Epithelial cell of esophagus (primary cell): Measurements from ENCODE around the gene PIGK.

Experiments
- DNase-seq: peaks from one replicate; pipeline ENCODE4 v3.0.0; 2010; ENCODE audit warnings: low read depth
- H3K4me3 ChIP-seq: 2 replicates; pipeline ENCODE4 v1.5.1; 2011; ENCODE audit warnings: mild to moderate bottlenecking, low read length, control low read depth
- TF ChIP-seq, protein P1 (sequence below): IDR thresholded peaks from 2 replicates; pipeline ENCODE4 v1.5.1; 2011; ENCODE audit warnings: low read depth, mild to moderate bottlenecking, low read length, control low read depth, inconsistent platforms; ENCODE audit not compliant: insufficient read depth; ENCODE audit errors: missing control alignments

Gene PIGK

DNA sequence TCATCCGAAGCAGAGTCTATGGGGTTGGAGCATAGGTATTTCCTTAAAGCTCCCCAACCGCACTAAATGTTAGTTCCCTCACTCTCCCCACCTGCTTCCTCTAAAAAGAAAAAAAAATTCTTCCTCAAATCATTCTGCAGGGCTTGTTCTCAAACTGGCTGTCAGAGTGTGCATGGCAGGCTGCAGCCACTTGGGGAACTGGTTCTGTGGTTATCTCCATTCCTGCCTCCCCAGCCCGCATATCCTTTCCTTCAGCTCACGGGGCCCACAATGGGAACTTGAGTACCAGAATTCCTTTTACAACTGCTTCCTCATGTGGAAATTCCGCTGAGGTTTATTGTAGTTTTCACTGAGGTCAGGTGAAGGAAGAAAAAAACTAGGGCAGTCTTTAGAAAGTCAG, 159.2 kb downstream of the PIGK start:
- H3K4me3 ChIP-seq, result no peak overlapping the region
- peak; percentile 34 for DNase-seq
- TF ChIP-seq, protein P1, sequence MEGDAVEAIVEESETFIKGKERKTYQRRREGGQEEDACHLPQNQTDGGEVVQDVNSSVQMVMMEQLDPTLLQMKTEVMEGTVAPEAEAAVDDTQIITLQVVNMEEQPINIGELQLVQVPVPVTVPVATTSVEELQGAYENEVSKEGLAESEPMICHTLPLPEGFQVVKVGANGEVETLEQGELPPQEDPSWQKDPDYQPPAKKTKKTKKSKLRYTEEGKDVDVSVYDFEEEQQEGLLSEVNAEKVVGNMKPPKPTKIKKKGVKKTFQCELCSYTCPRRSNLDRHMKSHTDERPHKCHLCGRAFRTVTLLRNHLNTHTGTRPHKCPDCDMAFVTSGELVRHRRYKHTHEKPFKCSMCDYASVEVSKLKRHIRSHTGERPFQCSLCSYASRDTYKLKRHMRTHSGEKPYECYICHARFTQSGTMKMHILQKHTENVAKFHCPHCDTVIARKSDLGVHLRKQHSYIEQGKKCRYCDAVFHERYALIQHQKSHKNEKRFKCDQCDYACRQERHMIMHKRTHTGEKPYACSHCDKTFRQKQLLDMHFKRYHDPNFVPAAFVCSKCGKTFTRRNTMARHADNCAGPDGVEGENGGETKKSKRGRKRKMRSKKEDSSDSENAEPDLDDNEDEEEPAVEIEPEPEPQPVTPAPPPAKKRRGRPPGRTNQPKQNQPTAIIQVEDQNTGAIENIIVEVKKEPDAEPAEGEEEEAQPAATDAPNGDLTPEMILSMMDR, result peak; percentile 28

DNA sequence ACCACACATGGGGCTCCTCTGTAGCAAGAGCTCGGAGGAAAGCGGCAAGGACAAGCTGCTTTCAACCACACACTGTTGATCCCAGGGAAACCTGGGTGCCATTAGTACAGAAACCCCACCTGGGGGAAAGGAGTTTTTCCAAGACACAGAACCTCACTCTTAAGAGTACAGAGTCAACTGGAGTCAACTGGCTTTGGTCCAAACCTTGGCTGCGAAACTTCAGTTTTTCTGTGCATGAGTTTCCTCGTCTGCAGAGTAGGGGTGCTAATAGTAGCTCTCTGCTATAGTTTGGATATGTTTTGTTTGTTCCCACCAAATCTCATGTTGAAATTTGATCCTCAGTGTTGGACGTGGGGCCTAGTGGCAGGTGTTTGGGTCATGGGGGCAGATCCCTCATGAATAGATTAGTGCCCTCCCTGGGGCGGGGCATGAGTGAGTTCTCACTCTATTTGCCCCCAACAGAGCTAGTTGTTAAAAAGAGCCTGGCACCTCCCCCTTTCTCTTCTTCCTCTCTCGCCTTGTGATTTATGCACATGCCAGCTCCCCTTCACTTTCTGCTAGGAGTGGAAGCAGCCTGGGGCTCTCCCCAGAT, 161.1 kb downstream of the PIGK start:
- H3K4me3 ChIP-seq, result no peak overlapping the region
- TF ChIP-seq, protein P1, result no peak
- DNase-seq, result no peak

DNA sequence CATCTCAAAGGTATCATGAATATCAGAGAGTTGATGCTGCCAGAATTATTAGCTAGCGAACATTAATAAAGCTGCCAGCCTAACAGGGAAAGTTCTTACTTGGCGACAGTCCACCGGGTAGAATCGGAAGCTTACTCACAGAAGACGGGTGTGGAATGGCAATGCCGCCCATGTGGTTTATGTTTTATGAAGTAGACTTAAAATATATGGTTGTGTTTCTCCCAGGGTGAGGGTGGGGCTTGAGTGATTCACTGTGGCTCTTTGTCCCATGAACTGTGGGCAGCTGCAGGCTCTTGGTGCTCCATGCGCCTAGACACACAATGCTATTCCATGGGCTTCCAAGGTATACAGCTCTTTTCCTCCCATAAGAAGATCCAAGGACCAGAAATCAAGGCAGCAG, 162.7 kb downstream of the PIGK start:
- H3K4me3 ChIP-seq, result no peak overlapping the region
- TF ChIP-seq, protein P1, result no peak
- DNase-seq, result peak; percentile 61

DNA sequence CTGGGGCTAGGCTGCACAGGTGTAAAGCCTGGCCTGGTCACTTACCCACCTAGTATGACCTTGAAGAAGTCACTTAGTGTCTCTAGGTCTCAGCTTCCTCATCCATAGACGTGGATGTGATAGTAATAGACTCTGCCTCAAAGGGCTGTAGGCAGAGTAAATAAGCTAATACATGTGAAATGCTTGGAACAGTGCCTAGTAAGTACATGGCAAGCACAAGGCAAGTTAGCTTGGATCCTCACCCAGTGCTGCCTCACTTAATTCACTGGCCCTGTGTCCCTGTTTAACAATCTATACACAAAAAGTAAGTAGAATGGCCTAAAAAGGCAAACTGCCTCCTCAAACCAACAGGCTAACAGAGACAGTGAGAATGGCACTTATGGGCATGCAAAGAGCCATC, 167.8 kb downstream of the PIGK start:
- TF ChIP-seq, protein P1, result no peak
- DNase-seq, result no peak
- no peak overlapping the region for H3K4me3 ChIP-seq

DNA sequence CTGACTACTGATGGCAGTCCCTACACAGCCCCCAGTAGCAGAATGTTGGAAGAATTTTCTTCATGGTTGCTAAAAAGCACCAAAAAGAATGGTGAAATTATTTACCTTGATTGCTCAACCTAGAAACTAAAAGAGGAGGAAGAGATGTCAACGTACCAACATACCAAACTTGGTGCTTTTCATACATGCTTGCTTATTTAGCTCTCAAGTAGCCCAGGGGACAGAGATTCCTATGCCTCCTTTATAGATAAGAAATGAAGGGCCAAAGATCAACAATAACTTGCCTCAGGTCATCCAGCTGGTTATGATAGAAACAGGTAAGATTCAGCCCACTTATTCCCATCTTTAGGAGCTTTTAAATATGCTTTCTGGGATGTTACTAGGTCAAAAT, 170.6 kb downstream of the PIGK start:
- H3K4me3 ChIP-seq, result no peak overlapping the region
- no peak for DNase-seq
- TF ChIP-seq, protein P1, result no peak

DNA sequence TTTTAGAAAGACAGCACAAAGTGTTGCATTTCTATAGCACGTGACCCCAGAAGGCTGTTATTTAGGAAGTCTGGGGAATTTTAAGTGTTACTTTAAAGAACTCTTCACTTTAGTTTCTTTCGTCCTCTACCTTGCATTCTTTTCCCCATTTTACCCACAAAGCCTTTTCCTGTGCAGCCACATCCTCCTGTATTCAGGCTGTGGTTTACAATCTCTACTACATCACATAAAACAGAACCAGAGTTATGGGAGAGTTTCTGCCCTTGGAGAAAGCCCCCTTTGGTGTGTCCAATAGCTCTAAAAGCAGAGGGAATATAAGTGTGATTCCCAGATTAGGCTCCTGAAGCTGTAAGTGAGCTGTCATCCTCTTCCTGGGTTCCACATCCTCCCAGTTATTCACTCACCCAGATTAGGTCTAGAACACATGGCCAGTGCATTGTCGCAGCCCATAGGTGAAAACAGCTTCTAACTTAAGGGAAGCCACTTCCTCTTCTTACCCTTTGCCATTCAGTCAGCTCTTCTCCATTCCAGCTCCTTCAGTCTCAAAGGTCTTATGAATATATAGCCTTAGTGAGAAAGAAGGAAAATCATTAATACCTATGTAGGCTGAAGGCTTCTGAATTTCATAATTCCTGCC, 171.1 kb downstream of the PIGK start:
- H3K4me3 ChIP-seq, result no peak overlapping the region
- TF ChIP-seq, protein P1, result no peak
- DNase-seq, result no peak

DNA sequence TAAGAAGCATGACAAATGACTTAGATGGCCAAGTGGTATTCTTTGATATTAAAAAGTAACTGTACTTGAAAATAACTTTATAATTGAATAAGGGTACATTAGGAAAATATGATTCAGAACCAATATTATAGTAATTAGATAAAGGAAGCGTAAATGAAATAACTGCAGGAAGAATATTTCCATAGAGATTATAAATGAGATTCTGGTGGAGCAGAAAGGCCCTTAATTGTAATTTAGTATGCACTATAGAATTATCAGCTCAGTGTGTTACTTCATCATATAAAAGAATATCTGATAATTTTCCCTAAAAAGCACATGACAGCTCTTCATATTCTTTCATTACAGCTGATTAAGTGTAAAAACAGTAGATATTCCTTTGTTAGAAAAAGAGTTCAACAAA, 171.7 kb downstream of the PIGK start:
- TF ChIP-seq, protein P1, result no peak
- no peak for DNase-seq
- H3K4me3 ChIP-seq, result no peak overlapping the region
